Loucy (cell line): ENCODE results near the gene CPT1C.

Experiments used
- CTCF ChIP-seq: fragments of 200-600 bp; sonication (generic); conservative IDR thresholded peaks from 2 replicates; pipeline ENCODE4 v1.5.1; 2014; ENCODE audit warnings: mild to moderate bottlenecking, antibody characterized with exemption, low read length
- EZH2phosphoT487 ChIP-seq: fragments of 200-600 bp; IDR thresholded peaks from 2 replicates; pipeline ENCODE4 v1.6.1; 2018; ENCODE audit warnings: antibody characterized with exemption, mild to moderate bottlenecking, moderate library complexity, borderline replicate concordance

- TF ChIP-seq CTCF (no peak), EZH2phosphoT487 (no peak)
Measured at GRCh38 chr19:49718511-49718910, 27.6 kb downstream of the CPT1C start.
